Endothelial cell of umbilical vein (primary cell): Measurements from ENCODE around the gene TMEM186. TPM values are rescaled to one million over a fixed set of nuclear protein-coding genes. Genes with fewer than 3 reads are reported as not detected.

Source experiments
- BruUV-seq: library from RNA; stranded (reverse); fragments of 400-500 nt; replicated peaks from 2 replicates; lab custom pipeline; 2021; lab: Mats Ljungman, UMichigan
- CTCF ChIA-PET: fragments of 300-600, 350-600 bp; sonication (Branson Sonifier 250); formaldehyde crosslinking; loops from one replicate; lab custom pipeline; 2021; ENCODE audit warnings: antibody characterized with exemption, inconsistent platforms; lab: Charles Lee
- POLR2A ChIA-PET: fragments of 300-600, 350-600 bp; sonication (Branson Sonifier 250); formaldehyde crosslinking; loops from one replicate; lab custom pipeline; 2021; ENCODE audit warnings: antibody characterized with exemption, inconsistent platforms; lab: Charles Lee
- DNase-seq: peaks from one replicate; pipeline ENCODE4 v3.0.0-alpha.2; 2011; ENCODE audit warnings: low read depth, low spot score
- FAIRE-seq: peaks from 2 replicates; lab custom pipeline; 2011; peaks lifted over from hg19 to GRCh38; lab: Jason Lieb, UNC
- H2AFZ ChIP-seq: 2 replicates; pipeline ENCODE4 v1.6.0; 2012; ENCODE audit warnings: low read depth, low read length, control low read depth, inconsistent platforms
- H3K27ac ChIP-seq: 2 replicates; pipeline ENCODE4 v1.5.1; 2011; ENCODE audit warnings: low read depth, mild to moderate bottlenecking, control low read depth, low read length, moderate library complexity; ENCODE audit not compliant: insufficient read depth
- H3K27me3 ChIP-seq, 2 experiments: 2 replicates each; pipeline versions ENCODE4 v1.6.0 to v1.6.1; 2011; ENCODE audit warnings: low read length in 2 of 2, mixed read lengths in 1 of 2; ENCODE audit not compliant: control insufficient read depth in 2 of 2, insufficient read depth in 2 of 2
- H3K36me3 ChIP-seq, 2 experiments: 2 replicates in 1 of 2; 3 replicates in 1 of 2; pipeline ENCODE4 v1.5.1; 2011; ENCODE audit warnings: low read length in 2 of 2, mild to moderate bottlenecking in 1 of 2, moderate library complexity in 1 of 2; ENCODE audit not compliant: control insufficient read depth in 2 of 2, insufficient read depth in 2 of 2; ENCODE audit errors: extremely low read depth in 1 of 2
- H3K4me1 ChIP-seq: 3 replicates; pipeline ENCODE4 v1.5.1; 2011; ENCODE audit warnings: mild to moderate bottlenecking, low read length; ENCODE audit not compliant: control insufficient read depth, insufficient read depth; ENCODE audit errors: extremely low read depth
- H3K4me2 ChIP-seq: 2 replicates; pipeline ENCODE4 v1.6.1; 2011; ENCODE audit warnings: low read length, control low read depth, mixed read lengths; ENCODE audit not compliant: insufficient read depth
- H3K4me3 ChIP-seq, 3 experiments: fragments of 200-600 bp in 1 of 3; sonication (generic), shearing (Covaris generic) in 1 of 3; replicated peaks in 1 of 3; 2 replicates each; pipeline ENCODE4 v1.5.1; 2011 to 2016; ENCODE audit warnings: control low read depth in 3 of 3, low read length in 3 of 3, mild to moderate bottlenecking in 2 of 3, inconsistent platforms in 1 of 3, low read depth in 1 of 3, moderate library complexity in 1 of 3; ENCODE audit not compliant: insufficient read depth in 1 of 3
- H3K79me2 ChIP-seq: 2 replicates; pipeline ENCODE4 v1.6.0; 2012; ENCODE audit warnings: low read length, inconsistent platforms; ENCODE audit not compliant: control insufficient read depth, insufficient read depth
- H3K9ac ChIP-seq: replicated peaks from 2 replicates; pipeline ENCODE3; 2011; ENCODE audit warnings: low read length, control low read depth; ENCODE audit not compliant: insufficient read depth; ENCODE audit errors: extremely low read depth
- H3K9me1 ChIP-seq: replicated peaks from 3 replicates; pipeline ENCODE4 v1.6.0; 2011; ENCODE audit warnings: mild to moderate bottlenecking, low read length; ENCODE audit not compliant: control insufficient read depth, insufficient read depth; ENCODE audit errors: extremely low read depth
- H3K9me3 ChIP-seq: replicated peaks from 2 replicates; pipeline ENCODE4 v1.5.1; 2012; ENCODE audit warnings: low read length, inconsistent platforms; ENCODE audit not compliant: control insufficient read depth, insufficient read depth
- H4K20me1 ChIP-seq: replicated peaks from 2 replicates; pipeline ENCODE3; 2011; ENCODE audit warnings: mild to moderate bottlenecking, low read length; ENCODE audit not compliant: control insufficient read depth, insufficient read depth; ENCODE audit errors: extremely low read depth
- EZH2 ChIP-seq: IDR thresholded peaks from 2 replicates; pipeline ENCODE4 v1.6.1; 2012; ENCODE audit warnings: borderline replicate concordance, low read depth, mild to moderate bottlenecking, moderate library complexity, low read length, inconsistent platforms; ENCODE audit not compliant: severe bottlenecking
- FOS ChIP-seq: IDR thresholded peaks from 2 replicates; pipeline ENCODE4 v1.6.1; 2011; ENCODE audit warnings: mild to moderate bottlenecking, low read length, moderate library complexity, borderline replicate concordance; ENCODE audit not compliant: insufficient read depth
- GATA2 ChIP-seq: IDR thresholded peaks from 2 replicates; pipeline ENCODE4 v1.7.0; 2011; ENCODE audit warnings: low read depth, mild to moderate bottlenecking, moderate library complexity, mixed read lengths, low read length; ENCODE audit not compliant: insufficient read length, insufficient read depth
- JUN ChIP-seq: IDR thresholded peaks from 2 replicates; pipeline ENCODE4 v1.6.1; 2011; ENCODE audit warnings: borderline replicate concordance, low read depth; ENCODE audit not compliant: insufficient read length, insufficient read depth
- POLR2AphosphoS5 ChIP-seq: IDR thresholded peaks from 2 replicates; pipeline ENCODE4 v1.6.1; 2012; ENCODE audit warnings: low read depth, mild to moderate bottlenecking, control low read depth, low read length, moderate library complexity; ENCODE audit not compliant: insufficient read depth
- dilution Hi-C: fragments of 300-500 bp; cut with MboI; formaldehyde crosslinking; loops from one replicate; pipeline ENCODE4 v1.15.0; 2019; ENCODE audit warnings: low sequenced_read_pairs; ENCODE audit not compliant: extremely low pct_ligation_motif_present
- intact Hi-C: fragments of 100-400 bp; cut with micrococcal nuclease; formaldehyde crosslinking; loops from one replicate; pipeline ENCODE4 v1.10.0; 2022
- polyA plus RNA-seq, 4 experiments: library from polyadenylated mRNA; depleted of rRNA in 3 of 4; stranded (reverse) in 3 of 4; unstranded in 1 of 4; fragments of >200 nt; gene quantifications; 2 replicates each; pipeline versions ENCODE4 v1.2.1 to v1.2.3, GENCODE V29; 2011 to 2012; ENCODE audit warnings: missing spikeins in 1 of 4
- total RNA-seq: library from RNA; stranded (reverse); gene quantifications from 2 replicates; pipeline ENCODE4 v1.2.3, GENCODE V29; 2021

Gene TMEM186
- total and polyA plus RNA-seq, 2 donors (not counting 3 experiments of a cell fraction or from before 2014, with no cell fraction given): 8.0 to 9.6 TPM

GRCh38 chr16:8808613-8809353, 11.3 kb upstream of the TMEM186 start:
- TF ChIP-seq JUN (no peak), POLR2AphosphoS5 (no peak), GATA2 (no peak), FOS (no peak)
- dilution Hi-C loops: no loop called here
- peaks cover 2% of the 10 kb centered on the region for H4K20me1 ChIP-seq
- no peaks in the 10 kb centered on the region for H3K9me1 ChIP-seq
- H2AFZ ChIP-seq: no peak overlapping the region
- no peak overlapping the region for H3K9ac ChIP-seq
- no peak overlapping the region for H3K27ac ChIP-seq
- intact Hi-C loops: no loop called here
- peaks cover 22% of the 10 kb centered on the region for H3K79me2 ChIP-seq
- FAIRE-seq: no peak
- no peak for DNase-seq
- H3K4me3 ChIP-seq: no peak overlapping the region
- no peaks in the 10 kb centered on the region for H3K27me3 ChIP-seq
- BruUV-seq: no TSS peak
- H3K36me3 ChIP-seq: peaks cover 53 to 54% of the 10 kb centered on the region in 2 experiments
- ChIA-PET CTCF (interaction anchor here (1.4 kb wide), 1 partner anchor 10 kb away, joined by 4 read pairs; no protein-coding TSS in a partner anchor), POLR2A (no interaction called here)
- no peak overlapping the region for H3K4me2 ChIP-seq
- no peaks in the 10 kb centered on the region for H3K4me1 ChIP-seq
- H3K9me3 ChIP-seq: no peaks in the 10 kb centered on the region

GRCh38 chr16:8808009-8808408, 10.6 kb upstream of the TMEM186 start:
- Histone ChIP-seq H3K9me3 (no peaks in the 10 kb centered on the region), H3K27me3 (no peaks in the 10 kb centered on the region), H3K4me3 (no peak overlapping the region), H3K4me1 (no peaks in the 10 kb centered on the region), H3K79me2 (peaks cover 26% of the 10 kb centered on the region), H3K27ac (no peak overlapping the region), H3K36me3 (peaks cover 48 to 50% of the 10 kb centered on the region in 2 experiments), H3K9me1 (no peaks in the 10 kb centered on the region), H2AFZ (no peak overlapping the region), H3K9ac (no peak overlapping the region), H4K20me1 (peaks cover 2% of the 10 kb centered on the region), H3K4me2 (no peak overlapping the region)
- intact Hi-C loops (no loop called here), dilution Hi-C loops (no loop called here)
- BruUV-seq: no TSS peak
- CTCF ChIA-PET: no interaction called here
- POLR2A ChIA-PET: no interaction called here
- TF ChIP-seq EZH2: no peak
- no peak for TF ChIP-seq JUN
- TF ChIP-seq POLR2AphosphoS5: no peak
- no peak for DNase-seq
- FAIRE-seq: no peak
